Neural crest cell (in vitro differentiated cells): Measurements from ENCODE around the gene SH3GL2. TPM values are rescaled to one million over a fixed set of nuclear protein-coding genes. Genes with fewer than 3 reads are reported as not detected.

ENCODE experiments used
- DNase-seq: peaks from one replicate; pipeline ENCODE4 v3.0.0; 2021; ENCODE audit warnings: low read depth, mixed read lengths, low spot score
- H3K27ac Mint-ChIP-seq: one replicate; pipeline ENCODE4 v1.8.0; 2021; ENCODE audit warnings: mild to moderate bottlenecking, mixed read lengths; ENCODE audit not compliant: unreplicated experiment
- H3K27me3 Mint-ChIP-seq: 2 replicates; pipeline ENCODE4 v1.8.0; 2021; ENCODE audit warnings: low read depth, mild to moderate bottlenecking, mixed read lengths
- H3K36me3 Mint-ChIP-seq: 2 replicates; pipeline ENCODE4 v1.8.0; 2021; ENCODE audit warnings: low read depth, mild to moderate bottlenecking, mixed read lengths
- H3K4me1 Mint-ChIP-seq: 2 replicates; pipeline ENCODE4 v1.8.0; 2021; ENCODE audit warnings: mixed read lengths
- H3K4me3 Mint-ChIP-seq: one replicate; pipeline ENCODE4 v1.8.0; 2021; ENCODE audit warnings: mild to moderate bottlenecking, mixed read lengths
- H3K9me3 Mint-ChIP-seq: 2 replicates; pipeline ENCODE4 v1.8.0; 2021; ENCODE audit warnings: mixed read lengths
- total RNA-seq: library from RNA; stranded (reverse); gene quantifications from 2 replicates; pipeline ENCODE4 v1.2.1, GENCODE V29; 2021
- TF ChIP-seq, protein P1 (sequence below): fragments of 200-600 bp; sonication (generic); conservative IDR thresholded peaks from 2 replicates; pipeline ENCODE4 v1.5.0; 2021; ENCODE audit warnings: antibody characterized with exemption, mild to moderate bottlenecking

Gene SH3GL2
- total RNA-seq, 1 donor from 2014 or later: 0.89 TPM

DNA sequence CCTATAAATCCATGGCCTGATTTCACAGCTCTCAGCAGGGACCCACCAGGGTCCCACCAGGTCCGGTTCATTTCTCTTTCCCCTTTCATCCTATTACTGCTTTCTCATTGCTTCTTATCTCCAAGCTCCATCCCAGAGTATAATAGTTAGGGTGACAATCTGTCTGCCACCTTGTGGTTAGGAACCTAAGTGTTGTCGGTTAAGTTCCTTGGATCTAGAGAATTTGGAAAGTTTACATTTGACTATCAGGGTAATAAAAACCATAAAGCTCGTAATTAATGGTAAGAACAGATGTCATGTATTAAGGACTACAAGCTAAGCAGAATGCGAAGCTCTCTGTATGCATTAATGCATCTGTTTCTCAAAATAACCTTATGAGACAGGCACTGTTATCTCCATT is 259.1 kb downstream of the SH3GL2 start:
- Mint-ChIP-seq H3K4me3 (no peak overlapping the region), H3K4me1 (no peaks in the 10 kb centered on the region), H3K27me3 (no peaks in the 10 kb centered on the region), H3K27ac (no peak overlapping the region), H3K9me3 (peaks cover 4% of the 10 kb centered on the region), H3K36me3 (no peaks in the 10 kb centered on the region)
- no peak for DNase-seq
- TF ChIP-seq, protein P1, sequence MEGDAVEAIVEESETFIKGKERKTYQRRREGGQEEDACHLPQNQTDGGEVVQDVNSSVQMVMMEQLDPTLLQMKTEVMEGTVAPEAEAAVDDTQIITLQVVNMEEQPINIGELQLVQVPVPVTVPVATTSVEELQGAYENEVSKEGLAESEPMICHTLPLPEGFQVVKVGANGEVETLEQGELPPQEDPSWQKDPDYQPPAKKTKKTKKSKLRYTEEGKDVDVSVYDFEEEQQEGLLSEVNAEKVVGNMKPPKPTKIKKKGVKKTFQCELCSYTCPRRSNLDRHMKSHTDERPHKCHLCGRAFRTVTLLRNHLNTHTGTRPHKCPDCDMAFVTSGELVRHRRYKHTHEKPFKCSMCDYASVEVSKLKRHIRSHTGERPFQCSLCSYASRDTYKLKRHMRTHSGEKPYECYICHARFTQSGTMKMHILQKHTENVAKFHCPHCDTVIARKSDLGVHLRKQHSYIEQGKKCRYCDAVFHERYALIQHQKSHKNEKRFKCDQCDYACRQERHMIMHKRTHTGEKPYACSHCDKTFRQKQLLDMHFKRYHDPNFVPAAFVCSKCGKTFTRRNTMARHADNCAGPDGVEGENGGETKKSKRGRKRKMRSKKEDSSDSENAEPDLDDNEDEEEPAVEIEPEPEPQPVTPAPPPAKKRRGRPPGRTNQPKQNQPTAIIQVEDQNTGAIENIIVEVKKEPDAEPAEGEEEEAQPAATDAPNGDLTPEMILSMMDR: peak; percentile 41

DNA sequence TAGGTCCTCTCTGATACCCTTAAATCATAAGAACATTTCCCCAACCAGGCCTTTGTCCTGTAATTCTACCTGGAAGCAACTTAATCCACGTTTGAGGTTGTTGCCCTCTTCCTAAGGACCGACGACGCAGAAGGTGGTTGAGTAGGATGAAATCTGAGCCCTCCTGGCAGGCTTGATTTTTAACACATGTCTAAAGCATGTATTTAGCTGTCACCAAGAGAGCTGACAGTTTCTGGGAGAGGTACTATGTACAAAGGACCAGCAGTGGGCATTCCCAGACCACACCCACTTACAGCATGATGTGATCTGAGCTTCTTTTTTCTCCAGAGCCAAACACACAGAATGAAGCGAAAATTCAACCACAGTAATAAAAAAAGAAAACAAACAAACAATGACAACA is 260.9 kb downstream of the SH3GL2 start:
- H3K9me3 Mint-ChIP-seq: peaks cover 12% of the 10 kb centered on the region
- peaks cover 8% of the 10 kb centered on the region for H3K36me3 Mint-ChIP-seq
- H3K27ac Mint-ChIP-seq: no peak overlapping the region
- H3K4me3 Mint-ChIP-seq: no peak overlapping the region
- H3K4me1 Mint-ChIP-seq: no peaks in the 10 kb centered on the region
- no peaks in the 10 kb centered on the region for H3K27me3 Mint-ChIP-seq
- DNase-seq: no peak
- TF ChIP-seq, protein P1: no peak

DNA sequence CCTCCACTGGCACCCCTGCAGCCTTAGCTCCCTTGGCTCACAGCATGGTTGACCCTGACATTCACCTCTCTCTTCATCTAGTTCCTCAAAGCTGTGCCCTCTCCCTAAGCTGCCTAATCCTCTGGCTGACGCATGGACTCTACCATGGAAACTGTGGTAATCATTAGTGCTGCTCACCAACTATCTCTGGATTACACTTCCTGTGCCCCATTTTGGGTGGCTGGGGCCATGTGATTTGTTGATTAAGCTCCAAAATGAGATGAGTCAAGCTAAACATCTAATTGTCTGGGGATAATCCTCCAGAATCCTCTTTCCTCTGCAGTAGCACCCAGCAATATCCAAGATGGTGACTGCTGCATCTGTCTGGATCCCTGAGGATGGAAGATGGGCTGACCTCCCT is 264.4 kb downstream of the SH3GL2 start:
- Mint-ChIP-seq H3K4me3 (no peak overlapping the region), H3K27me3 (no peaks in the 10 kb centered on the region), H3K4me1 (no peaks in the 10 kb centered on the region), H3K27ac (no peak overlapping the region), H3K36me3 (peaks cover 8% of the 10 kb centered on the region), H3K9me3 (peaks cover 17% of the 10 kb centered on the region)
- TF ChIP-seq, protein P1: no peak
- DNase-seq: no peak
